K562 (cell line): ENCODE results near the gene LPAR5. TPM values are rescaled to one million over a fixed set of nuclear protein-coding genes. Genes with fewer than 3 reads are reported as not detected.

ENCODE experiments used
- ATAC-seq: fragments of 200-7000 bp; cut with Tn5 transposase; 3 replicates; pipeline ENCODE4 v1.9.1; 2020; ENCODE audit warnings: moderate library complexity
- BruUV-seq: library from RNA; stranded (reverse); fragments of 400-500 nt; replicated peaks from 2 replicates; lab custom pipeline; 2021; lab: Mats Ljungman, UMichigan
- CTCF ChIA-PET: fragments of 300-600 bp; formaldehyde crosslinking; extraction: SDS; loops from one replicate; lab custom pipeline; 2021; ENCODE audit warnings: low intra/inter-chr PET ratio; lab: Yijun Ruan, JAX
- POLR2A ChIA-PET: fragments of 300-600, 350-650 bp; sonication (Branson Sonifier 250); formaldehyde crosslinking; extraction: SDS; loops from one replicate; lab custom pipeline; 2021; ENCODE audit warnings: antibody characterized with exemption, inconsistent platforms; lab: Yijun Ruan, JAX
- DNase-seq, 4 experiments: peaks; one replicate each; pipeline versions ENCODE4 v3.0.0 to v3.0.0-alpha.2; 2011 to 2018; ENCODE audit warnings: low spot score in 3 of 4, mixed read lengths in 3 of 4; ENCODE audit errors: extremely low read depth in 1 of 4
- FAIRE-seq: peaks from 2 replicates; lab custom pipeline; 2011; peaks lifted over from hg19 to GRCh38; lab: Jason Lieb, UNC
- H2AFZ ChIP-seq: 2 replicates; pipeline ENCODE4 v1.6.0; 2011; ENCODE audit warnings: low read depth, low read length, control low read depth, inconsistent platforms
- H3K27ac ChIP-seq: fragments of 200-600 bp; 3 replicates; pipeline ENCODE4 v1.8.0; 2011; ENCODE audit warnings: low read depth, mild to moderate bottlenecking, control low read depth, inconsistent platforms, low read length, moderate library complexity, mixed read lengths; ENCODE audit errors: extremely low read depth
- H3K27me3 ChIP-seq, 2 experiments: fragments of 300-600 bp in 1 of 2; 2 replicates in 1 of 2; 3 replicates in 1 of 2; pipeline versions ENCODE4 v1.6.0 to v1.8.0; 2011; ENCODE audit warnings: inconsistent platforms in 2 of 2, low read length in 2 of 2, mild to moderate bottlenecking in 1 of 2, mixed read lengths in 1 of 2, moderate library complexity in 1 of 2; ENCODE audit not compliant: control insufficient read depth in 2 of 2, insufficient read depth in 2 of 2
- H3K36me3 ChIP-seq: fragments of 300-600 bp; 3 replicates; pipeline ENCODE4 v1.8.0; 2011; ENCODE audit warnings: mild to moderate bottlenecking, low read length, inconsistent platforms; ENCODE audit not compliant: control insufficient read depth, insufficient read depth
- H3K4me1 ChIP-seq, 2 experiments: fragments of 200-600 bp in 1 of 2; replicated peaks in 1 of 2; 2 replicates in 1 of 2; 3 replicates in 1 of 2; pipeline versions ENCODE4 v1.5.1 to v1.8.0; 2011; ENCODE audit warnings: inconsistent platforms in 2 of 2, low read length in 2 of 2, mild to moderate bottlenecking in 1 of 2, mixed read lengths in 1 of 2, moderate library complexity in 1 of 2; ENCODE audit not compliant: control insufficient read depth in 2 of 2, insufficient read depth in 2 of 2
- H3K4me2 ChIP-seq: 2 replicates; pipeline ENCODE4 v1.6.1; 2011; ENCODE audit warnings: low read length, control low read depth, inconsistent platforms, mixed read lengths; ENCODE audit not compliant: insufficient read depth
- H3K4me3 ChIP-seq: fragments of 200-600 bp; sonication (generic), shearing (Covaris generic); 2 replicates; pipeline ENCODE4 v1.5.1; 2016; ENCODE audit warnings: control low read depth, inconsistent platforms
- H3K79me2 ChIP-seq: fragments of 200-600 bp; 3 replicates; pipeline ENCODE4 v1.8.0; 2011; ENCODE audit warnings: low read length, inconsistent platforms; ENCODE audit not compliant: control insufficient read depth, insufficient read depth
- H3K9ac ChIP-seq, 2 experiments: 2 replicates each; pipeline versions ENCODE4 v1.6.0 to v1.6.1; 2011; ENCODE audit warnings: low read depth in 2 of 2, low read length in 2 of 2, control low read depth in 1 of 2, inconsistent platforms in 1 of 2, mild to moderate bottlenecking in 1 of 2, mixed read lengths in 1 of 2; ENCODE audit not compliant: insufficient read depth in 1 of 2
- H3K9me1 ChIP-seq: one replicate; pipeline ENCODE4 v1.6.0; 2011; ENCODE audit warnings: inconsistent platforms, mild to moderate bottlenecking, low read length, moderate library complexity; ENCODE audit not compliant: control insufficient read depth, insufficient read depth
- H3K9me3 ChIP-seq: replicated peaks from 2 replicates; pipeline ENCODE4 v1.5.1; 2011; ENCODE audit warnings: low read depth, low read length, inconsistent platforms; ENCODE audit not compliant: control insufficient read depth, insufficient read depth
- H4K20me1 ChIP-seq: replicated peaks from 2 replicates; pipeline ENCODE4 v1.6.1; 2011; ENCODE audit warnings: low read length, inconsistent platforms, mixed read lengths; ENCODE audit not compliant: control insufficient read depth, insufficient read depth
- GABPB1 ChIP-seq: sonication (generic); formaldehyde crosslinking; IDR thresholded peaks from 2 replicates; pipeline ENCODE4 v1.8.0; 2022; ENCODE audit warnings: mild to moderate bottlenecking, missing genetic modification reagents
- KLF13 ChIP-seq: fragments of 450-650 bp; IDR thresholded peaks from 2 replicates; pipeline ENCODE4 v1.6.1; 2016; ENCODE audit warnings: missing genetic modification characterization, low read depth, mild to moderate bottlenecking, missing compliant biosample characterization, moderate library complexity, borderline replicate concordance
- KLF6 ChIP-seq: fragments of 250-450 bp; sonication (Bioruptor Pico); IDR thresholded peaks from 2 replicates; pipeline ENCODE4 v1.4.0; 2020; ENCODE audit warnings: mild to moderate bottlenecking, moderate library complexity, borderline replicate concordance
- NFE2 ChIP-seq: IDR thresholded peaks from 2 replicates; pipeline ENCODE4 v1.6.1; 2014; ENCODE audit warnings: antibody characterized with exemption, low read depth
- WGBS: fragments of 100-300 bp; shearing (Covaris generic); methylation state at CpG from one replicate; pipeline ENCODE4 v1.1.6; 2016; ENCODE audit warnings: low coverage, mixed read lengths; ENCODE audit not compliant: insufficient coverage; ENCODE audit errors: missing lambda C conversion rate; 5-methylcytosine and 5-hydroxymethylcytosine counted together
- in situ Hi-C: fragments of 300-500 bp; cut with MboI; formaldehyde crosslinking; loops from 4 replicates; pipeline ENCODE4 v1.15.0; 2018; ENCODE audit warnings: inconsistent platforms, mixed read lengths
- intact Hi-C: fragments of 100-400 bp; cut with micrococcal nuclease; formaldehyde crosslinking; loops from 2 replicates; pipeline ENCODE4 v1.14.2; 2022
- polyA plus RNA-seq, 8 experiments: library from polyadenylated mRNA; depleted of rRNA in 4 of 8; stranded (reverse) in 5 of 8; unstranded in 3 of 8; fragments of >200 nt; fragmentation: Nextera tagmentation in 2 of 8; fragmentation: Illumina TruSeq in 1 of 8; extraction: Ambion mirVana in 2 of 8; extraction: Trizol in 1 of 8; gene quantifications; 2 replicates each; pipeline versions ENCODE4 v1.2.1 to v1.2.3, GENCODE V29; 2011 to 2014; ENCODE audit warnings: inconsistent platforms in 1 of 8, missing spikeins in 1 of 8
- total RNA-seq, 7 experiments: library from RNA; depleted of rRNA in 6 of 7; stranded (reverse); fragments of >200 nt in 6 of 7; fragmentation: Illumina TruSeq in 2 of 7; extraction: Trizol in 2 of 7; gene quantifications; 2 replicates each; pipeline versions ENCODE4 v1.2.1 to v1.2.3, GENCODE V29; 2011 to 2021; ENCODE audit warnings: low replicate concordance in 1 of 7
- TF ChIP-seq, protein P1 (sequence below): fragments of 450-650 bp; conservative IDR thresholded peaks from 2 replicates; pipeline ENCODE4 v1.6.1; 2016; ENCODE audit warnings: missing genetic modification characterization, low read depth, mild to moderate bottlenecking, control low read depth, missing compliant biosample characterization
- TF ChIP-seq, protein P2 (sequence below): IDR thresholded peaks from 2 replicates; pipeline ENCODE4 v1.6.1; 2014; ENCODE audit warnings: antibody characterized with exemption
- TF ChIP-seq, protein P3 (sequence below): sonication (generic); formaldehyde crosslinking; IDR thresholded peaks from 2 replicates; pipeline ENCODE4 v1.8.0; 2022; ENCODE audit warnings: missing genetic modification reagents, mild to moderate bottlenecking, borderline replicate concordance
- TF ChIP-seq, protein P4 (sequence below): sonication (generic); IDR thresholded peaks from 2 replicates; pipeline ENCODE4 v1.6.1; 2016
- TF ChIP-seq, protein P5 (sequence below): fragments of 450-650 bp; IDR thresholded peaks from 2 replicates; pipeline ENCODE4 v1.7.0; 2016; ENCODE audit warnings: borderline replicate concordance

LPAR5 gene
- total and polyA plus RNA-seq, 9 of the 15 experiments (the other 6 are each of a cell fraction or from before 2014, with no cell fraction given), result 1.3 to 11.7 (median 3.6) TPM

DNA sequence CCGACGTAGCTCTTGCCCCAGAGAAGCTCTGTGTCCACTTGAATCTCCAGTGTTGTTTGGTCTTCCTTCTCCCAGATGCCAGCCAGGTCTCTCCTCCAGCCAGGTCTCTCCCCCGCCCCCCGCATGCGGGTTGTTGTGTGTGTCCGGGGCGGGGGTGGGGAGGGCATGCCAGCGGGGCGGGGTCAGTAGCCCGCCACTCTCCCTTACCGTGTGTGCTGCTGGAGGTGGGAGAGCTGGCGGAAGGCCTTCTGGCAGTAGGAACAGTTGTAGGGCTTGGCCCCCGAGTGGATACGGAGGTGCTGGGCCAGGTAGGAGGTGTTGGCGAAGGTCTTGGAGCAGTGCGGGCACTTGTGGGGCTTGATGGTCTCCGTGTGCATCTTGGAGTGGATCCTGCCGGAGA is 36.4 kb upstream of the LPAR5 start:
- 0 out of 4 replicates have a peak overlapping the region, but pooled peaks of 1 of the 2 experiments have one; percentile 45 for H3K9ac ChIP-seq
- no peaks in the 10 kb centered on the region for H3K4me1 ChIP-seq
- no TSS peak for BruUV-seq
- intact Hi-C loops, result no loop called here
- no peak for TF ChIP-seq KLF6 (CRISPR knock-in tag)
- TF ChIP-seq, protein P1, sequence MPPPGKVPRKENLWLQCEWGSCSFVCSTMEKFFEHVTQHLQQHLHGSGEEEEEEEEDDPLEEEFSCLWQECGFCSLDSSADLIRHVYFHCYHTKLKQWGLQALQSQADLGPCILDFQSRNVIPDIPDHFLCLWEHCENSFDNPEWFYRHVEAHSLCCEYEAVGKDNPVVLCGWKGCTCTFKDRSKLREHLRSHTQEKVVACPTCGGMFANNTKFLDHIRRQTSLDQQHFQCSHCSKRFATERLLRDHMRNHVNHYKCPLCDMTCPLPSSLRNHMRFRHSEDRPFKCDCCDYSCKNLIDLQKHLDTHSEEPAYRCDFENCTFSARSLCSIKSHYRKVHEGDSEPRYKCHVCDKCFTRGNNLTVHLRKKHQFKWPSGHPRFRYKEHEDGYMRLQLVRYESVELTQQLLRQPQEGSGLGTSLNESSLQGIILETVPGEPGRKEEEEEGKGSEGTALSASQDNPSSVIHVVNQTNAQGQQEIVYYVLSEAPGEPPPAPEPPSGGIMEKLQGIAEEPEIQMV (tag), result no peak
- TF ChIP-seq GABPB1 (CRISPR knock-in tag), result no peak
- no peak for TF ChIP-seq NFE2
- TF ChIP-seq, protein P2, sequence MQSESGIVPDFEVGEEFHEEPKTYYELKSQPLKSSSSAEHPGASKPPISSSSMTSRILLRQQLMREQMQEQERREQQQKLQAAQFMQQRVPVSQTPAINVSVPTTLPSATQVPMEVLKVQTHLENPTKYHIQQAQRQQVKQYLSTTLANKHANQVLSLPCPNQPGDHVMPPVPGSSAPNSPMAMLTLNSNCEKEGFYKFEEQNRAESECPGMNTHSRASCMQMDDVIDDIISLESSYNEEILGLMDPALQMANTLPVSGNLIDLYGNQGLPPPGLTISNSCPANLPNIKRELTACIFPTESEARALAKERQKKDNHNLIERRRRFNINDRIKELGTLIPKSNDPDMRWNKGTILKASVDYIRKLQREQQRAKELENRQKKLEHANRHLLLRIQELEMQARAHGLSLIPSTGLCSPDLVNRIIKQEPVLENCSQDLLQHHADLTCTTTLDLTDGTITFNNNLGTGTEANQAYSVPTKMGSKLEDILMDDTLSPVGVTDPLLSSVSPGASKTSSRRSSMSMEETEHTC, result no peak
- no peak for TF ChIP-seq KLF13
- TF ChIP-seq, protein P3, sequence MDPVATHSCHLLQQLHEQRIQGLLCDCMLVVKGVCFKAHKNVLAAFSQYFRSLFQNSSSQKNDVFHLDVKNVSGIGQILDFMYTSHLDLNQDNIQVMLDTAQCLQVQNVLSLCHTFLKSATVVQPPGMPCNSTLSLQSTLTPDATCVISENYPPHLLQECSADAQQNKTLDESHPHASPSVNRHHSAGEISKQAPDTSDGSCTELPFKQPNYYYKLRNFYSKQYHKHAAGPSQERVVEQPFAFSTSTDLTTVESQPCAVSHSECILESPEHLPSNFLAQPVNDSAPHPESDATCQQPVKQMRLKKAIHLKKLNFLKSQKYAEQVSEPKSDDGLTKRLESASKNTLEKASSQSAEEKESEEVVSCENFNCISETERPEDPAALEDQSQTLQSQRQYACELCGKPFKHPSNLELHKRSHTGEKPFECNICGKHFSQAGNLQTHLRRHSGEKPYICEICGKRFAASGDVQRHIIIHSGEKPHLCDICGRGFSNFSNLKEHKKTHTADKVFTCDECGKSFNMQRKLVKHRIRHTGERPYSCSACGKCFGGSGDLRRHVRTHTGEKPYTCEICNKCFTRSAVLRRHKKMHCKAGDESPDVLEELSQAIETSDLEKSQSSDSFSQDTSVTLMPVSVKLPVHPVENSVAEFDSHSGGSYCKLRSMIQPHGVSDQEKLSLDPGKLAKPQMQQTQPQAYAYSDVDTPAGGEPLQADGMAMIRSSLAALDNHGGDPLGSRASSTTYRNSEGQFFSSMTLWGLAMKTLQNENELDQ (CRISPR knock-in tag), result no peak
- TF ChIP-seq, protein P4, sequence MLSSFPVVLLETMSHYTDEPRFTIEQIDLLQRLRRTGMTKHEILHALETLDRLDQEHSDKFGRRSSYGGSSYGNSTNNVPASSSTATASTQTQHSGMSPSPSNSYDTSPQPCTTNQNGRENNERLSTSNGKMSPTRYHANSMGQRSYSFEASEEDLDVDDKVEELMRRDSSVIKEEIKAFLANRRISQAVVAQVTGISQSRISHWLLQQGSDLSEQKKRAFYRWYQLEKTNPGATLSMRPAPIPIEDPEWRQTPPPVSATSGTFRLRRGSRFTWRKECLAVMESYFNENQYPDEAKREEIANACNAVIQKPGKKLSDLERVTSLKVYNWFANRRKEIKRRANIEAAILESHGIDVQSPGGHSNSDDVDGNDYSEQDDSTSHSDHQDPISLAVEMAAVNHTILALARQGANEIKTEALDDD, result no peak
- TF ChIP-seq, protein P5, sequence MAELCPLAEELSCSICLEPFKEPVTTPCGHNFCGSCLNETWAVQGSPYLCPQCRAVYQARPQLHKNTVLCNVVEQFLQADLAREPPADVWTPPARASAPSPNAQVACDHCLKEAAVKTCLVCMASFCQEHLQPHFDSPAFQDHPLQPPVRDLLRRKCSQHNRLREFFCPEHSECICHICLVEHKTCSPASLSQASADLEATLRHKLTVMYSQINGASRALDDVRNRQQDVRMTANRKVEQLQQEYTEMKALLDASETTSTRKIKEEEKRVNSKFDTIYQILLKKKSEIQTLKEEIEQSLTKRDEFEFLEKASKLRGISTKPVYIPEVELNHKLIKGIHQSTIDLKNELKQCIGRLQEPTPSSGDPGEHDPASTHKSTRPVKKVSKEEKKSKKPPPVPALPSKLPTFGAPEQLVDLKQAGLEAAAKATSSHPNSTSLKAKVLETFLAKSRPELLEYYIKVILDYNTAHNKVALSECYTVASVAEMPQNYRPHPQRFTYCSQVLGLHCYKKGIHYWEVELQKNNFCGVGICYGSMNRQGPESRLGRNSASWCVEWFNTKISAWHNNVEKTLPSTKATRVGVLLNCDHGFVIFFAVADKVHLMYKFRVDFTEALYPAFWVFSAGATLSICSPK, result no peak
- no peak for FAIRE-seq
- H3K9me3 ChIP-seq, result no peaks in the 10 kb centered on the region
- no peak overlapping the region for H3K4me2 ChIP-seq
- H4K20me1 ChIP-seq, result no peaks in the 10 kb centered on the region
- ATAC-seq, result no peak
- H3K79me2 ChIP-seq, result no peaks in the 10 kb centered on the region; the same call in 2 of the 3 replicates
- H3K9me1 ChIP-seq, result no peaks in the 10 kb centered on the region
- no peak for DNase-seq
- H3K36me3 ChIP-seq, result peaks cover 98% of the 10 kb centered on the region
- H3K27ac ChIP-seq, result no peak overlapping the region
- in situ Hi-C loops, result no loop called here
- CTCF ChIA-PET, result no interaction called here
- no peak overlapping the region for H2AFZ ChIP-seq
- H3K4me3 ChIP-seq, result no peak overlapping the region
- POLR2A ChIA-PET, result interaction anchor here (0.6 kb wide), 2 partner anchors 41 to 118 kb away, joined by 3 to 4 read pairs; no protein-coding TSS in a partner anchor
- no peaks in the 10 kb centered on the region for H3K27me3 ChIP-seq
- WGBS, result 100% methylated on average over 1 of the region's 18 CpGs
